Measurements from ENCODE around the gene UGT1A5.

Gene UGT1A5

DNA sequence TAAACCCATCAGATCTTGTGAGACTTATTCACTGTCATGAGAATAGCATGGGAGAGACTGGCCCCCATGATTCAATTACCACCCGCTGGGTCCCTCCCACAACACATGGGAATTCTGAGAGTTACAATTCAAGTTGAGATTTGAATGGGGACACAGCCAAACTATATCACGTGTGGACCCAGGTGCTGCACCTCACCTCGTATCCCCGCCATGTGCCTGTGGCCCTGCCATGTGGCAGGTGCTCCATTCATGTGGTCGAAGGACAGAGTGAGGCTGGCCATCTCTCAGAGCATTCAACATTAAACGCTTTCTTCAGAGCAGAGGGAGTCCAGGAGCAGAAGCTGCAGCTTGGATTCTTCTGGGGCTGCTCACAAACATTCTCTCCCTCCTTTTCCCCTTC lies 97.7 kb downstream of the UGT1A5 start:
- DNase-seq (ENCODE audit: low read depth) = no peak

DNA sequence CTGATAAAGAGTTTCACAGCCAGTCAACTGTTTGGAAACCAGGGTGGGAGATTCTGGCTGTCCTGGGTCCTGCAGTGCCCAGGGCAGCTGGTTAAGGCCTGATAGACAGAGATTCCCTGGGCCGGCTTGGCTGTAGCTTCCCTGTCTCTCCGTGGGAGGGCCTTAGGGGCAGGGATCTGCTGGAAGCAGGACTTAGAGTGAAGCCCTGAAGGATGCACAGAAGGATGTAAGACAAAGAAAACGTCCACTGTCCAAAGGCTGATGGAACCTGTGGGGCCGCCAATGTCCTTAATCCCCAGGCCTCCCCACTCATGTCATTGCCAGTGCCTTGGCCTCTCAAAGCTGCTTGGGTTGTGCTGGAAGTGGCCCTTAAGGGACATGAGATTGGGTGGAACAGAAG lies 98.4 kb downstream of the UGT1A5 start:
- no peak for DNase-seq (ENCODE audit: low read depth)

DNA sequence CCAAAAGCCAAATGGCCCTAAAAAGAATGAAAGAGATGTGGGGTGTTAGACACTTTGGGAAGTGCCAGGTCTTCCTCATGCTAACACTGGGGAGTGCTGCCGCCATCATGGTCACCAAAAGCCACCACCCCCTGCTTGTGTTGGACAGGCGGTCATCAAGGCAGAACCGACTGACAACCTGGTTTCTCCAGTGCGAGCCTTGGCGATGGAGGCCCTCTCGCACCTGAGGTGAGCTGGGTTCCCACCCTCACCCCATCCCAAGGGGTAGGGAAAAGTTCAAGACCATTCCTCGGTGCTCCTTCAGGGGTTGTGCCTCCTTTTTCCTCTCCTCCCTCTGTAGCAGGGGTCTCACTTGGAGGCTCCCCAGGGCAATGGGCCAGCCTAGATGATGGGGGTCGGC lies 99.0 kb downstream of the UGT1A5 start:
- DNase-seq (ENCODE audit: low read depth) = no peak

GRCh38 chr2:233813236-233814055 lies 100.7 kb downstream of the UGT1A5 start:
- DNase-seq (ENCODE audit: low read depth) = no peak

- DNase-seq (ENCODE audit: low read depth) = no peak
Measured at GRCh38 chr2:233814056-233814835, 101.5 kb downstream of the UGT1A5 start.

GRCh38 chr2:233815861-233816260 lies 103.2 kb downstream of the UGT1A5 start:
- DNase-seq (ENCODE audit: low read depth) = no peak

- DNase-seq (ENCODE audit: low read depth) = no peak
Measured at GRCh38 chr2:233816334-233816733, 103.6 kb downstream of the UGT1A5 start.

DNA sequence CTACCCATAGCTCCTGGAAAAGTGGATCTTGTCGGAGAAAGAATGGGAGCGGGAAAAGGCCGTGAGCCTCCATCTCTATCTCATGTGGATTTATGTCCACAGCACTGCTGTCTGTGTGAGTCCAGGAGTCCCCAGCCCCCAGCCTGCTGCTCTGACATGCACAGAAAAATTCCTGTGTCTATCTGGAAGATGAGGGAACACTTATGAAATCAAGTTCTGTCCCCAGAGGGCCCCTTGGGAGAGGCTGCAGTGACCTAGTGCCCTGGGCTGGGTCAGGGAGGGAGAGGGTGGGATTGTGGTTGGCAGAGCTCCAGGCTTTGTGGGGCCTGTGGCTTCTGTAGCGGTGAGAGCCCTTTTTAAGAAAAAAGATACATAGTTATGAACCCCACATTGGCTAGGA lies 104.1 kb downstream of the UGT1A5 start:
- DNase-seq (ENCODE audit: low read depth) = no peak

- no peak for DNase-seq (ENCODE audit: low read depth)
Measured at GRCh38 chr2:233817361-233817911, 104.7 kb downstream of the UGT1A5 start.

DNA sequence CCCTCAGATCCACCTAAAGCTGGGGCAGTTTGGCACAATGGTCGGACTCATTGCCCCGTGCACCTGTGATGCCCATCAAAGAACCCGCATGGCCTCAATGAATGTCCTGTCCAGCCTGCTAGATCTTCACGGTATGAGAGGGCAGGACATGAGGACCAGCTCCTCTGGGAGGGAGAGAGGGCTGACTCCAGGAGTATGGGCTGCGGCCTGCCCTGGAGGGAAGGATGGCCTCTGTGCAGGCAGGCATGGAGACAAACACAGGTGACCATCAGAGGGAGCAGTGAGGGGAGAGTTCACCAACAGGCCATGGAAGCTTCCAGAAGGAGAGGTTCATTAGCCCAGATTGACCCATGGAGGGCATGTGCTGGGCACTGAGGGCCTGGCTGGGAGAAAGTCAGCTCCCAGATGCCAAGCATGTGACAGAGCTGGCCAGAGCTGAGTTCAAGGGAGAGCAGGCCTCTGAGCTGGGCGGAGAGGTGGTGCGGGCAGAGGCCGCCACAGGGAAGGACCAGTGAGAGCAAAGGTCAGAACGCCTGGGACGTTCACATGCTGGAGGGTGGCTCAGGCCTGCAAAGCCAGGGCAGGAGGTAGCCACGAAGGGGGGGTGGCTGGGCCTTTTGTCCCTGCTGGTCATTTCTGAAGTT lies 105.4 kb downstream of the UGT1A5 start:
- no peak for DNase-seq (ENCODE audit: low read depth)

DNA sequence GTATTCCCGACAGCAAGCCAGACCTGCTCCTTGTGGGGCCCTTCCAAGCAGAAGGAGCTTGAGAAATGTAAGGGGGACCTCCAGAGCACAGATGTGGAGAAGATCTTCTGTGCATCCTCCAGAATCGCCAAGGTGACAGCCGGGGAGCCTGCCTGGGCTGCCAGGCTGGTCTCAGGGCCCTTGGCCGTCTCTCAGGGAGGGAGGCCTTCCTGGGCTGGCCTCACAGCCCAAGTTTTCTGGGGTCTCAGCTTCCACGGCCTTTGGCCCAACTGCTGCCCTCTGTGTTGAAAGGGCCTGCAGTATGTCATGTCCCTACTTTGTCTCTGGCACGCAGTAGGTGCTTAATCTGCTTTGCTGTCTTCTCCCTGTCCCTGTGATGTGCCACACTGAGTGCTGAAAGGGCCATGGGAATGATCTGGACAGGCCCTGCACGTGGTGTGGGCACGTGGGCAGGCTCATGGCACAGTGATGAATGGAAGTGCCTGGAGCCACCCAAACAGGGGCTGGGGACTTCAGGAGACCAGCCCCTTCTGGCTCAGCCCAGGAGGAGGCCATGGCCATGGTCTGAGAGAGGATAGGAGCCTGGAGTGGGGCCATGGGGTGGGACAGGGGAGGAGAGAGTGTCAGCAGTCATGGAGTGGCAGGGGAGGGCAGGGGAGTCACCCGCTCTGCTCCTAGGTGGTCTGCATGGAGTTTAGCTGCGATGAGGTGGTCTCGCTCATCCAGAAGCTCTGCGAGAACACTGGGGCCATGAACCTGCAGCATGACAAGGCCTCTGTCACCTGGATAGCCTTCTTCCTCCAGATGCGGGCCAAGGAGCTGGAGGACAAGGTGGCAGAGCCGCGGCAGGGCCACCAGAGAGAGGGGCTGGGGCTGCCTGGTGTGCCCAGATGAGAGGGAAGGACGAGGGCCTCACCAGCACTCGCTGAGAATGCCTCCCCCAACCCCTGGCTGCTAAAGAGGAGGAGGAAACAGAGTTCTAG lies 106.2 kb downstream of the UGT1A5 start:
- no peak for DNase-seq (ENCODE audit: low read depth)

GRCh38 chr2:233819884-233820773 lies 107.4 kb downstream of the UGT1A5 start:
- DNase-seq (ENCODE audit: low read depth) = no peak

GRCh38 chr2:233820774-233821105 lies 108.0 kb downstream of the UGT1A5 start:
- DNase-seq (ENCODE audit: low read depth) = no peak

DNA sequence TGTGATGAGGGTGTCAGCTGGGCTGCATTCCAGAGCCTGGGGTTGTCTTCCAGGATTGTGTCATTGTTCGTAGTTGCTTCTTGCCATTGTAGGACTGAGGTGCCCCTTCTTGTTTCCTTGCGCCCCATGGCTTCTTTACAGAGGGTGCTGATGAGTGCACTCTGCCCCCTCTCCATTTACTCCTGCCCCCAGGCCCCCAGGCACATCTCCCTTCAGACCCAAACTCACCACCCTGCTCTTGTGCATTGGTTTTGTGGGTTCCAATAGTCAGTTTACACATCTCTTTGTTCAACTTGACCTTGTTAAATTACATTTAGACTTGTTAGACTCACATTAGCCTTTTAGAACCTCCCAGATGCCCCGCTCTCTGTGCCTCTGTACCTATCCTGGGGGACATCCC lies 108.5 kb downstream of the UGT1A5 start:
- DNase-seq (ENCODE audit: low read depth) = no peak

- no peak for DNase-seq (ENCODE audit: low read depth)
Measured at GRCh38 chr2:233821709-233822100, 109.0 kb downstream of the UGT1A5 start.

GRCh38 chr2:233822101-233822771 lies 109.5 kb downstream of the UGT1A5 start:
- no peak for DNase-seq (ENCODE audit: low read depth)

All from stimulated activated CD8-positive, alpha-beta memory T cell treated with anti-CD3 and anti-CD28 coated beads, Interleukin-15, amount 100 ng/mL, for 24 hours (primary cell).